K562 (cell line): ENCODE results near the gene ILF3. TPM values are rescaled to one million over a fixed set of nuclear protein-coding genes. Genes with fewer than 3 reads are reported as not detected.

Source experiments
- ATF1 ChIP-seq, 2 experiments: fragments of 450-650 bp in 1 of 2; IDR thresholded peaks; 2 replicates each; pipeline ENCODE4 v1.6.1; 2016; ENCODE audit warnings: missing compliant biosample characterization in 1 of 2, missing genetic modification characterization in 1 of 2
- CHD1 ChIP-seq: fragments of 200-600 bp; sonication (generic); IDR thresholded peaks from one replicate; pipeline ENCODE4 v1.6.1; 2012; ENCODE audit warnings: mild to moderate bottlenecking, moderate library complexity, low read length, inconsistent platforms
- E2F4 ChIP-seq: sonication (generic); formaldehyde crosslinking; IDR thresholded peaks from 2 replicates; pipeline ENCODE4 v1.8.0; 2022; ENCODE audit warnings: mild to moderate bottlenecking, low read depth, missing genetic modification reagents
- GABPA ChIP-seq: fragments of 200-800 bp; sonication (Bioruptor generic); conservative IDR thresholded peaks from 2 replicates; pipeline ENCODE4 v1.6.1; 2016; ENCODE audit warnings: low read depth, missing genetic modification characterization, missing compliant biosample characterization
- HDAC3 ChIP-seq: fragments of 450-650 bp; IDR thresholded peaks from 2 replicates; pipeline ENCODE4 v1.6.1; 2018; ENCODE audit warnings: borderline replicate concordance, mild to moderate bottlenecking, moderate library complexity; ENCODE audit not compliant: partially characterized antibody
- HDAC6 ChIP-seq: IDR thresholded peaks from 2 replicates; pipeline ENCODE4 v1.6.1; 2012; ENCODE audit warnings: low read depth, mild to moderate bottlenecking, control low read depth, inconsistent platforms, low read length, moderate library complexity
- ILF3 ChIP-seq: fragments of 450-650 bp; IDR thresholded peaks from 2 replicates; pipeline ENCODE4 v1.6.1; 2018; ENCODE audit warnings: antibody characterized with exemption, mild to moderate bottlenecking, moderate library complexity, borderline replicate concordance
- IRF1 ChIP-seq: sonication (generic); formaldehyde crosslinking; IDR thresholded peaks from 2 replicates; pipeline ENCODE4 v1.8.0; 2022; ENCODE audit warnings: missing genetic modification reagents, mild to moderate bottlenecking, borderline replicate concordance
- MBD2 ChIP-seq: sonication (generic); IDR thresholded peaks from 2 replicates; pipeline ENCODE4 v1.6.1; 2016; ENCODE audit warnings: low read depth, borderline replicate concordance
- NCOA1 ChIP-seq: fragments of 450-650 bp; IDR thresholded peaks from 2 replicates; pipeline ENCODE4 v1.6.1; 2016; ENCODE audit warnings: low read depth
- NR2C1 ChIP-seq, 2 experiments: fragments of 450-650 bp; IDR thresholded peaks; 2 replicates each; pipeline ENCODE4 v1.6.1; 2017; ENCODE audit warnings: mild to moderate bottlenecking in 2 of 2, antibody characterized with exemption in 1 of 2, inconsistent platforms in 1 of 2, missing compliant biosample characterization in 1 of 2, missing genetic modification characterization in 1 of 2
- SMARCA5 ChIP-seq: fragments of 450-650 bp; IDR thresholded peaks from 2 replicates; pipeline ENCODE4 v1.6.1; 2016
- SP2 ChIP-seq: IDR thresholded peaks from 2 replicates; pipeline ENCODE4 v1.6.1; 2011; ENCODE audit warnings: mild to moderate bottlenecking, low read depth, low read length, moderate library complexity; ENCODE audit not compliant: poor library complexity, severe bottlenecking; ENCODE audit errors: extremely low read depth
- TCF15 ChIP-seq: fragments of 250-450 bp; sonication (Bioruptor Pico); IDR thresholded peaks from 2 replicates; pipeline ENCODE4 v1.8.0; 2022; ENCODE audit warnings: moderate library complexity, mild to moderate bottlenecking, inconsistent platforms
- THRA ChIP-seq: fragments of 450-650 bp; IDR thresholded peaks from 2 replicates; pipeline ENCODE4 v1.6.1; 2017; ENCODE audit warnings: mild to moderate bottlenecking, moderate library complexity
- TRIM24 ChIP-seq, 2 experiments: fragments of 450-650 bp; IDR thresholded peaks; 2 replicates each; pipeline ENCODE4 v1.6.1; 2016
- XRCC3 ChIP-seq: fragments of 450-650 bp; IDR thresholded peaks from 2 replicates; pipeline ENCODE4 v1.6.1; 2017; ENCODE audit warnings: mild to moderate bottlenecking, moderate library complexity
- ZBTB34 ChIP-seq: fragments of 250-450 bp; sonication (Bioruptor Pico); IDR thresholded peaks from 2 replicates; pipeline ENCODE4 v1.8.0; 2021; ENCODE audit warnings: mild to moderate bottlenecking, moderate library complexity
- ZNF146 ChIP-seq: IDR thresholded peaks from one replicate; pipeline ENCODE4 v1.6.1; 2018; ENCODE audit warnings: missing compliant biosample characterization; ENCODE audit not compliant: unreplicated experiment
- ZNF280B ChIP-seq: fragments of 250-450 bp; sonication (Bioruptor Pico); IDR thresholded peaks from 2 replicates; pipeline ENCODE4 v1.5.1; 2021; ENCODE audit warnings: mild to moderate bottlenecking
- polyA plus RNA-seq, 8 experiments: library from polyadenylated mRNA; depleted of rRNA in 4 of 8; stranded (reverse) in 5 of 8; unstranded in 3 of 8; fragments of >200 nt; fragmentation: Nextera tagmentation in 2 of 8; fragmentation: Illumina TruSeq in 1 of 8; extraction: Ambion mirVana in 2 of 8; extraction: Trizol in 1 of 8; gene quantifications; 2 replicates each; pipeline versions ENCODE4 v1.2.1 to v1.2.3, GENCODE V29; 2011 to 2014; ENCODE audit warnings: inconsistent platforms in 1 of 8, missing spikeins in 1 of 8
- total RNA-seq, 7 experiments: library from RNA; depleted of rRNA in 6 of 7; stranded (reverse); fragments of >200 nt in 6 of 7; fragmentation: Illumina TruSeq in 2 of 7; extraction: Trizol in 2 of 7; gene quantifications; 2 replicates each; pipeline versions ENCODE4 v1.2.1 to v1.2.3, GENCODE V29; 2011 to 2021; ENCODE audit warnings: low replicate concordance in 1 of 7

Gene ILF3
- total and polyA plus RNA-seq, 9 of the 15 experiments (the other 6 are each of a cell fraction or from before 2014, with no cell fraction given) = 26.0 to 453 (median 175) TPM

GRCh38 chr19:10653732-10654609, at the start of gene ILF3 (continued):
- no peak for TF ChIP-seq THRA
- no peak for TF ChIP-seq ZBTB34 (CRISPR knock-in tag)
- TF ChIP-seq IRF1 = peak; percentile 69; the same call in 1 of the 2 replicates
- no peak for TF ChIP-seq ATF1 (CRISPR knock-in tag; IDR thresholded peaks at IDR 0.05)
- peak; percentile 98 for TF ChIP-seq ATF1 (tag; IDR thresholded peaks at IDR 0.05)
- TF ChIP-seq HDAC3 = no peak
- peak; percentile 90 for TF ChIP-seq NR2C1 (IDR thresholded peaks at IDR 0.05)
- peak; percentile 90 for TF ChIP-seq NR2C1 (tag; IDR thresholded peaks at IDR 0.05)
- peak; percentile 85 for TF ChIP-seq MBD2
- TF ChIP-seq XRCC3 = no peak
- peak; percentile 62; the same call in 1 of the 2 replicates for TF ChIP-seq TCF15 (CRISPR knock-in tag)
- TF ChIP-seq ZNF280B (CRISPR knock-in tag) = no peak
- peak; percentile 81 for TF ChIP-seq GABPA
- TF ChIP-seq SMARCA5 = no peak
- no peak for TF ChIP-seq CHD1
- peak; percentile 77; the same call in 1 of the 2 replicates for TF ChIP-seq E2F4 (CRISPR knock-in tag)
- TF ChIP-seq ILF3 = no peak
- no peak for TF ChIP-seq SP2
- peak; percentile 59; the same call in 1 of the 2 replicates for TF ChIP-seq NCOA1
- TF ChIP-seq TRIM24 (IDR thresholded peaks at IDR 0.05) = peak; percentile 55 to 83; a peak in 3 of 4 replicates
- TF ChIP-seq HDAC6 = no peak
- no peak for TF ChIP-seq ZNF146
